GM21576 (cell line): Measurements from ENCODE around the gene LTBP4.
A peak's percentile ranks its signal among the peaks of the same experiment; 100 is the strongest.
"Not testable (repeated sequence)": the region's sequence is repeated elsewhere in the genome, so short reads cannot be mapped to it uniquely, and the experiment has no call there.

Source experiments
- ATAC-seq: cut with Tn5 transposase; IDR thresholded peaks from one replicate; pipeline ENCODE4 v1.9.1; 2021; ENCODE audit warnings: mild to moderate bottlenecking, moderate library complexity; ENCODE audit not compliant: unreplicated experiment

Gene LTBP4, protein sequence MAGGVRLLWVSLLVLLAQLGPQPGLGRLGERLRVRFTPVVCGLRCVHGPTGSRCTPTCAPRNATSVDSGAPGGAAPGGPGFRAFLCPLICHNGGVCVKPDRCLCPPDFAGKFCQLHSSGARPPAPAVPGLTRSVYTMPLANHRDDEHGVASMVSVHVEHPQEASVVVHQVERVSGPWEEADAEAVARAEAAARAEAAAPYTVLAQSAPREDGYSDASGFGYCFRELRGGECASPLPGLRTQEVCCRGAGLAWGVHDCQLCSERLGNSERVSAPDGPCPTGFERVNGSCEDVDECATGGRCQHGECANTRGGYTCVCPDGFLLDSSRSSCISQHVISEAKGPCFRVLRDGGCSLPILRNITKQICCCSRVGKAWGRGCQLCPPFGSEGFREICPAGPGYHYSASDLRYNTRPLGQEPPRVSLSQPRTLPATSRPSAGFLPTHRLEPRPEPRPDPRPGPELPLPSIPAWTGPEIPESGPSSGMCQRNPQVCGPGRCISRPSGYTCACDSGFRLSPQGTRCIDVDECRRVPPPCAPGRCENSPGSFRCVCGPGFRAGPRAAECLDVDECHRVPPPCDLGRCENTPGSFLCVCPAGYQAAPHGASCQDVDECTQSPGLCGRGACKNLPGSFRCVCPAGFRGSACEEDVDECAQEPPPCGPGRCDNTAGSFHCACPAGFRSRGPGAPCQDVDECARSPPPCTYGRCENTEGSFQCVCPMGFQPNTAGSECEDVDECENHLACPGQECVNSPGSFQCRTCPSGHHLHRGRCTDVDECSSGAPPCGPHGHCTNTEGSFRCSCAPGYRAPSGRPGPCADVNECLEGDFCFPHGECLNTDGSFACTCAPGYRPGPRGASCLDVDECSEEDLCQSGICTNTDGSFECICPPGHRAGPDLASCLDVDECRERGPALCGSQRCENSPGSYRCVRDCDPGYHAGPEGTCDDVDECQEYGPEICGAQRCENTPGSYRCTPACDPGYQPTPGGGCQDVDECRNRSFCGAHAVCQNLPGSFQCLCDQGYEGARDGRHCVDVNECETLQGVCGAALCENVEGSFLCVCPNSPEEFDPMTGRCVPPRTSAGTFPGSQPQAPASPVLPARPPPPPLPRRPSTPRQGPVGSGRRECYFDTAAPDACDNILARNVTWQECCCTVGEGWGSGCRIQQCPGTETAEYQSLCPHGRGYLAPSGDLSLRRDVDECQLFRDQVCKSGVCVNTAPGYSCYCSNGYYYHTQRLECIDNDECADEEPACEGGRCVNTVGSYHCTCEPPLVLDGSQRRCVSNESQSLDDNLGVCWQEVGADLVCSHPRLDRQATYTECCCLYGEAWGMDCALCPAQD (N-terminal part only)

DNA sequence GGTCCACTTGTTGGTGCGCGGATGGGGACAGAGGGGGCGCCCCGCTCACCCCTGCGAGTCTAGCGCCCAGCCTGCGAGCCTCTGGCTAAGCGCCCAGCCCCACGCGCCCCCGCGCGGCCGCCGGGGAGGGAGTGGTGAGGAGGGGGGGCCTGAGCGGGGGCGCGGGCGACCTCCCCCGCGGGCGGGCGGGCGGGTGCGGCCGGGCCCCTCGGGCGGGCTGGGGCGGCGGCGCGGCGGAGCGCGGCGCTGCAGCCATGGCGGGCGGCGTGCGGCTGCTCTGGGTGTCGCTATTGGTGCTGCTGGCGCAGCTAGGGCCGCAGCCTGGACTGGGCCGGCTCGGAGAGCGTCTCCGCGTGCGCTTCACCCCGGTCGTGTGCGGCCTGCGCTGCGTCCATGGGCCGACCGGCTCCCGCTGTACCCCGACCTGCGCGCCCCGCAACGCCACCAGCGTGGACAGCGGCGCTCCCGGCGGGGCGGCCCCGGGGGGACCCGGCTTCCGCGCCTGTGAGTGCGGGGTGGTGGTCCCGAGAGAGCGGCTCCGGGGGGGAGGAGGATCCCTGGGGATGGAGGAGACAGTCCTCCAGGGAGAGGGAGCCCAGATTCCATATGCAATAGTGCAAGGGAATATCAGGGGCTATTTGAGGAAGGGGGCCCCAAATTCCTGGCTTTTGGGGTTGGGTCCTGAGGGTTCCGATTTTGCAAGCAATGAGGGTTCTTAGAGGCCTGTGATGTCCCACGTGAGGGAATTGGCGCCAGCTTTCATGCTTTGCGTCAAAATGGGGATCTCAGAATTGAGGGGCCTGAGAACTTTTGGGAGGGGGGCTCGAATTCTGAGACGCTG lies at the start of gene LTBP4:
LTBP4 (plus strand) TSS at position 236 of the 841 bp plus-strand sequence; CDS start at position 255, 19 bp downstream.
- no peak for ATAC-seq

DNA sequence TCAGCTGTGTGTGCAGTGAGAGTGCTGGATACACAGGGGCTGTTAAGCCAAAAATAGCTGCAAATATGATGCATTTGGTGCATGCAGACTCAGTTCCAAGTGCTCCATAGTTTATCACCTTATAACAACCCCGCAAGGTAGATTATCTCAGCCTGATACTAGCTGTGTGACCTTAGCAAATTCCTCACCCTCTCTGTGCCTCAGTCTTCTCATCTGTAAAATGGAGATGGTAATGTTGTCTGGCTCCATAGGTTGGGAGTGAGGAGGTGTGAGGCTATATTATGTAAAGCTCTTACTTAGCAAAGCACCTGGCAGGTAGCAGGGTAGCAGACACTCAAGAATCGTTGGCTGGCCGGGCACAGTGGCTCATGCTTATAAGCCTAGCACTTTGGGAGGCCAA lies 48.3 kb upstream of the LTBP4 start:
- no peak for ATAC-seq

DNA sequence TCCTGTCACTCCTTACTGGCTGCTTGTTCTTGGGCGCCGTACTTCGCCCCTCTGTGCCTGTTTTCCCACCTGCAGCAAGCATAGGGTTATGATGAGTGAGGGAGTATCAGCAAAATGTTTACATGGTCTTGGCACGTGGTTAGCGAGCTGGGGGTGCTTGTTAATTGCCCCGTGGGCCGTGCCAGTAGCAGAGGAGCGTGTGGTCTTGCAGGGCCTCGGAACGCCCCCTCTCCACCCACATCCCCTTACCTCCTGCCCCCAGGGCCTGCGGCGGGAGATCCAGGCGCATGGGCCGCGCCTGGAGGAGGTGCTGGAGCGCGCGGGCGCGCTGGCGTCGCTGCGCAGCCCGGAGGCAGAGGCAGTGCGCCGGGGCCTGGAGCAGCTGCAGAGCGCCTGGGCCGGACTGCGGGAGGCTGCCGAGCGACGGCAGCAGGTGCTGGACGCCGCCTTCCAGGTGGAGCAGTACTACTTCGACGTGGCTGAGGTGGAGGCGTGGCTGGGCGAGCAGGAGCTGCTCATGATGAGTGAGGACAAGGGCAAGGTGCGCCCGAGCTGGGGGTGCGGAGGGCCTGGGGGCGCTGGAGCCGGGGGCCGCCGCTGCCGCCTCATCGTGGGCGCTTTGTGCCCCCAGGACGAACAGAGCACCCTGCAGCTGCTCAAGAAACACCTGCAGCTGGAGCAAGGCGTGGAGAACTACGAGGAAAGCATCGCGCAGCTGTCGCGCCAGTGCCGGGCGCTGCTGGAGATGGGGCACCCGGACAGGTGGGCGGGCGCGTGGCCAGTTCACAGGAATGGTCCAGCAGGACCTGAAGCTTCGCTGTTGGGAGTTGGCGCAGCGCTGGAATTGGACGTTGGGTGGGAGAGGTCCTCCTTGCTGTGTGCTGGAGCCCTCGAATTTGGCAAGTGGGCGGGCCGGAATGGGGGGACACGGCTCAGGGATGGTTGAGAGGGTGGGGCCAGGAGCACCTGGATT lies 47.0 kb upstream of the LTBP4 start:
- ATAC-seq, result no peak

DNA sequence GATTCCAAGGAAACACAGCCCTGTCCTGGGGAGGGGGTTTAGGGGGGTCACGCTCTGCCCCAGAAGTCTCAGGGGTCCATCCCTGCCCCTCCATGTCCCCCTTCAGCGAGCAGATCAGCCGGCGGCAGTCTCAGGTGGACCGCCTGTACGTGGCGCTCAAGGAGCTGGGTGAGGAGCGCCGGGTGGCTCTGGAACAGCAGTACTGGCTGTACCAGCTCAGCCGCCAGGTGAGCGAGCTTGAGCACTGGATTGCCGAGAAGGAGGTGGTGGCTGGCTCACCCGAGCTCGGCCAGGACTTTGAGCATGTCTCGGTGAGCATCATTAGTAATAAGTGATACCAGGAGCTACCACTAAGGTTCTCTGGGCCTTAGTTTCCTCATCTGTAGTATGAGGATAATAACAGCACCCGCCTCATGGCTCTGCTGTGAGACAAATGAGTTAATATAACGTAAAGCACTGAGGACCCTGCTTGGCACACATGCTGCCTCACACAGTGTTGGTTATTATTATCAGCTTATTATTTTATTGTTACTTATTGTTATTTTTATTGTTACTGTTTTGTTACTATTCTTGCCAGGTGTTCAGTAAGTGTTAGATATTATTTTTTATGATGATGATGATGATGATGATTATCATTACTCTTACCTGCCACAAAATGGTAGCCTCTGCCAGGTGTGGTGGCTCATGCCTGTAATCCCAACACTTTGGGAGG lies 45.0 kb upstream of the LTBP4 start:
- ATAC-seq, result no peak

DNA sequence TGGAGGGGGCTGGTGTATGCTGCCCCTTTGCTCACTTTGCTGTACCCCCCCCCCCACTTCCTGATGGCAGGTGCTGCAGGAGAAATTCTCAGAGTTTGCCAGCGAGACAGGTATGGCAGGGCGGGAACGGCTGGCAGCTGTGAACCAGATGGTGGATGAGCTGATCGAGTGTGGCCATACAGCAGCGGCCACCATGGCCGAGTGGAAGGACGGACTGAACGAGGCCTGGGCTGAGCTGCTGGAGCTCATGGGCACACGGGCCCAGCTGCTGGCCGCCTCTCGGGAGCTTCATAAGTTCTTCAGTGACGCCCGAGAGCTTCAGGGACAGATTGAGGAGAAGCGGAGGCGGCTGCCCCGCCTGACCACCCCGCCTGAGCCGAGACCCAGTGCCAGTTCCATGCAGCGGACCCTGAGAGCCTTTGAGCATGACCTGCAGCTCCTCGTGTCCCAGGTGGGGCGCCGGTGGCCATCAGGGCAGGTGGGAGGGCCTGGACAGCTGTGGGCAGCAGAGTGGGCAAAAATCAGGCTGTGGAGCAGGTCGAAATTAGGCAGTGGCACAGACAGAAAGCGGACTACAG lies 44.1 kb upstream of the LTBP4 start:
- no peak for ATAC-seq

DNA sequence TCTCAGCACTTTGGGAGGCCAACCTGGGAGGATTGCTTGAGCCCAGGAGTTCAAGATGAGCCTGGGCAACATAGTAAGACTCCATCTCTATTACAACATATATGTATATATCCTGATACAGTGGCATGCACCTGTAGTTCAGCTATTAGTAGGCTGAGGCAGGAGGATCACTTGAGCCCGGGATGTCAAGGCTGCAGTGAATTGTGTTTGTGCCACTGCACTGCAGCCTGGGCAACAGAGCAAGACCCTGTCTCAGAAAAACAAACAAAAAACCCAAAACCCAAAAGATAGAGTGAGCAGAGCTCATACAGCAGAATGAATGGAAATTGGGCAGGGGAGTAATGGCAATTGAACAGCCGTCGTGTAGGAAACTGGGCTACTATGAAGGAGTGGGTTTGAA lies 41.8 kb upstream of the LTBP4 start:
- ATAC-seq, result no peak

DNA sequence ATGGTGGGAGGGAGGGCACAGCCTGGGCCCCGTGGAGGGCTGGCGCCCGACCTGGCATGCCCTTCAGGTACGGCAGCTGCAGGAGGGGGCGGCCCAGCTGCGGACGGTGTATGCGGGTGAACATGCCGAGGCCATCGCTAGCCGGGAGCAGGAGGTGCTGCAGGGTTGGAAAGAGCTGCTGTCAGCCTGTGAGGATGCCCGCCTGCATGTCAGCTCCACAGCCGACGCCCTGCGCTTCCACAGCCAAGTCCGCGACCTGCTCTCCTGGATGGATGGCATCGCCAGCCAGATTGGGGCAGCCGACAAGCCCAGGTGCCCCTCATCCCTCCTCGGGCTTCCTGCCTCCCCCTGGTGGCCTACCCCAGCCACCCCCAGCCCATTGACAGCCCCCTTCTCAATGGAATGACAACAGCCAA lies 41.1 kb upstream of the LTBP4 start:
- ATAC-seq, result no peak

DNA sequence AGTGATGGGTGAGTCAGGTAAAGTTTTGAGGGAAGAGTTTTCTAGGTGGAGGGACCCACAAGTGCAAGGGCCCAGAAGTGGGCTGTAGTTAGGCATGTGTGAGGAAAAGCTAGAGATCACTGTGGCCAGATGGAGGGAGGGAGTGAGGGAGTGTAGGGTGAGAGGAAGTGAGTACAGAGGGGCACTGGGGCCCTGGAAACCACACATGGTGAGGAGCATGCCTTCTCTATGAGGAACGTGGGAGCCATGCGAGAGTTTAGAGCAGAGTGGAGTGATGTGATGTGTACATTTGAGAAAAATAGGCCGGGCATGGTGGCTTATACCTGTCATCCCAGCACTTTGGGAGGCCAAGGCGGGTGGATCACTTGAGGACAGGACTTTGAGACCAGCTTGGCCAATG lies 39.2 kb upstream of the LTBP4 start:
- ATAC-seq, result no peak

DNA sequence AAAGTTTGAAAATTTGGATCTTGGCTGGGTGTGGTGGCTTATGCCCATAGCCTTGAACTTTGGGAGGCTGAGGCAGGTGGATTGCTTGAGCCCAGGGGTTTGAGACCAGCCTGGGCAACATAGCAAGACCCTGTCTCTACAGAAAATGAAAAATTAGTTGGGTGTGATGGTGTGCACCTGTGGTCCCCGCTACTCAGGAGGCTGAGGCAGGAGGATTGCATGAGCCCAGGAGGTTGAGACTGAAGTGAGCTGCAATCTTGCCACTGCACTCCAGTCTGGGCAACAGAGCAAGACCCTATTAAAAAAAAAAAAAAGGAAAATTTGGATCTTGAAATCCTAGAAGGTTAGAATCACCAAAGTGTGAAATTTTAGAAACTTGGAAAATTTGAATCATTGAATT lies 36.6 kb upstream of the LTBP4 start:
- ATAC-seq, result not testable (repeated sequence)

DNA sequence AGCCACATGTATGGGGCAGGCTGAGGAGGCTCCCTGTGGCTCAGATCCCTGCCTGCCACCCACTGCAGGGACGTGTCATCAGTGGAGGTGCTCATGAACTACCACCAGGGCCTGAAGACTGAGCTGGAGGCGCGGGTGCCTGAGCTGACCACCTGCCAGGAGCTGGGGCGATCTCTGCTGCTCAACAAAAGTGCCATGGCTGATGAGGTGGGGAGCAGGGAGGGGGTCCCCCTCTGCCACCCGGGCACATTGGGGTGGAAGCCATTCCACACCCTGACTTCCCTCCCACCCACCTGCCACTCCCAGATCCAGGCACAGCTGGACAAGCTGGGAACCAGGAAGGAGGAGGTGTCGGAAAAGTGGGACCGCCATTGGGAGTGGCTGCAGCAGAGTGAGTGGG lies 35.8 kb upstream of the LTBP4 start:
- ATAC-seq, result no peak

DNA sequence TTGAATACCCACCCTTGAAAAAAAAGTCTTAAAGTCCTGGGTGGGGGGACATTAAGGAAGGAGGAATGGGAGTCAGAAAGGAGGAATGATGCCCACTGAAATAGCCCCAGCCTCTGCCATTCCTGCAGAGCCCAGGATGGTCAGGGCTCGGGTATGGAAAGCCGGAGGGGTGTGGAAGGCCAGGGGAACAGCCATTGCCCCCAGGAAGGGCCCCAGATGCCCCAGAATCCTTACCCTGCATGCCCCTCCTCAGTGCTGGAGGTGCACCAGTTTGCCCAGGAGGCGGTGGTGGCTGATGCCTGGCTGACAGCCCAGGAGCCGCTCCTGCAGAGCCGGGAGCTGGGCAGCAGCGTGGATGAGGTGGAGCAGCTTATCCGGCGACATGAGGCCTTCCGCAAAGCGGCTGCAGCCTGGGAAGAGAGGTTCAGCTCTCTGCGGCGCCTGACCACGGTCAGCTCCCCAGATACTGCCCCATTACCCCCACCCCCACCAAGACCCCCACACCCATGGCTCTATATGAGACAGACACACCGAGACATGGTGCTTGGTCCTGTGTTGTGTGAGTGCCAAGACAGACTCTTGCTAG lies 35.2 kb upstream of the LTBP4 start:
- no peak for ATAC-seq

DNA sequence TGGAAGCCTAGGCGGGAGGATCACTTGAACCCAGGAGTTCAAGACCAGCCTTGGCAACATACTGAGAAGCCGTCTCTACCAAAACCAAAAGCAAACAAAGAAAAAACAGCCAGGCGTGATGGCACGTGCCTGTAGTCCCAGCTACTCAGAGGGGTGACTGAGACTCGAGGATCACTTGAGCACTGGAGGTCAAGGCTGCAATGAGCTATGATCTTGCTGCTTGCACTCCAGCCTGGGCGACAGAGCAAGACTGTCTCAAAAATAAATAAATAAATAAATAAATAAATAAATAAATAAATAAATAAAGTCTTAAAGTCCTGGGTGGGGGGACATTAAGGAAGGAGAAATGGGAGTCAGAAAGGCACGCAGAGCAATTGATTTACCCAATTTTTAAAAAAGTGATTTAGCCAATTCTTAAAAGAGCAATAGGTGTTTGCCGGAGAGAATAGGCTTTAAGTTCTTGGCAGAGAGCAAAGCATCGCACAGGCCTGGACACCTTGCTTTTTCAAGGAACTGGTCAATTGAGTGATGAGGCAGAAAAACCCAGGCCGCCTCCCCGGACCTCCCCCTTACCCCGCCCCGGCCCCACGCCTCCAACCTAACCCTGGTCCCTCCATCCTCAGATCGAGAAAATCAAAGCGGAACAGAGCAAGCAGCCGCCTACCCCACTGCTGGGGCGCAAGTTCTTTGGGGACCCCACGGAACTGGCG lies 34.0 kb upstream of the LTBP4 start:
- ATAC-seq, result no peak

DNA sequence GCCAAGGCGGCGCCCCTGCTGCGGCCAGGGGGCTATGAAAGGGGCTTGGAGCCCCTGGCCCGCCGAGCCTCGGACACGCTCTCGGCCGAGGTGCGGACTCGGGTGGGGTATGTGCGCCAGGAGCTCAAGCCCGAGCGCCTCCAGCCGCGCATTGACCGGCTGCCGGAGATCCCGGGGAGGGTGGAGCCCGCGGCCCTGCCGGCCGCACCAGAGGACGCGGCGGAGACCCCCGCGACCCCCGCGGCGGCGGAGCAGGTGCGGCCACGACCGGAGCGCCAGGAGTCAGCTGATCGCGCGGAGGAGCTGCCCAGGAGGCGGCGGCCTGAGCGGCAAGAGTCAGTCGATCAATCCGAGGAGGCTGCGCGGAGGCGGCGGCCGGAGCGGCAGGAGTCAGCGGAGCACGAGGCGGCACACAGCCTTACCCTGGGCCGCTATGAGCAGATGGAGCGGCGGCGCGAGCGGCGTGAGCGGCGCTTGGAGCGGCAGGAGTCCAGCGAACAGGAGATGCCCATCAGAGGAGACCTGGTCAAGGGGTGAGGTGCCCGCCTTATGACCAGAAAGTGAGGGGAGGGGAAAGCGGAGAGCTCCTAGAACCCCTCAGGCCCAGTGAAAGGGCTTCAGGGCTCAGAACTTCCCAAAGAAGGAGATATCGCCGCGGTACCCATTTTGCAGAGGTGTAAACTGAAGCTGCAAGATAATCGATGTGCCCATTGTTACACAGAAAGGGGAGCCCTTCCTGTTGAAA lies 33.2 kb upstream of the LTBP4 start:
- no peak for ATAC-seq

DNA sequence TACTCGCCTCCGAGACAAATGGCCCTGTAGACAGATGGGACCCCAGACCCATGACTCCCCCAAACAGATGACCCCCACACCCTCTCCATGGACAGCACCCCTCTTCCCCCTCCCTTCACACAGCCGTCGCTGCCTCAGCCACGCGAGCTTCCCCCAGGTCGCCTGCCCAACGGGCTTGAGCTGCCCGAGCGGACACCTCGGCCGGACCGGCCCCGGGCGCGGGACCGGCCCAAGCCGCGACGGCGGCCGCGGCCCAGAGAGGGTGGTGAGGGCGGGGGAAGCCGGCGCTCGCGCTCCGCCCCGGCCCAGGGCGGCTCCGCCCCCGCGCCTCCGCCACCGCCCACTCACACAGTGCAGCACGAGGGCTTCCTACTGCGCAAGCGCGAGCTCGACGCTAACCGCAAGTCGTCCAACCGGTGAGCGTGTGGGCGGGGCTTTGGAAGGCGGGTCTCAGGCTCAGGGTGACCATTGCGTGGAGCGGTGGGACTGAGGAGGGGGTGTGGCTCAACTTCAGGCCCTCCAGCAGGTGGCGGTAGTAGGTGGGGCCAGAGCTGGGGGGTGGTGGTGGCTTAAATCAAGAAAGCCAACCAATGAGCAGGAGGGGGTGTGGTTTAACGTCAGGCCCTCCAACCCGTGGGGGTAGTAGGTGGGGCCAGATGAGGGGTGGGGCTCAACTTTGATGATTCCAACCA lies 30.7 kb upstream of the LTBP4 start:
- peak; percentile 76 for ATAC-seq

DNA sequence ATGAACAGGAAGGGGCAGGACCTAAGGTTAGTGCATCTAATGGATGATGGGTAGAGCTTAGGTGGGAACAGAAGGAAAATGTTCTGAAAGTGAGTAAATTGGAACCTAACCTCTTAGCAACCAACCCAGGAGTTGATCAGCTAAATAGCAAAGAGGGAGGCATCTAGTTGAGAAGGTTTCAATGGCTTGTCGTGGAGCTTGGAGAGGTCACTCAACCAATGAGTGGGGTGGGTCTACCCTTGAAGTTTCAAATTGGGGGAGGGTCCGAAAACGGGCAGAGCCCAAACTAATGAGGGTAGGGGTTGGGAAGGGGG lies 30.2 kb upstream of the LTBP4 start:
- ATAC-seq, result no peak
